ENCODE results near the gene SLC16A12. TPM values are rescaled to one million over a fixed set of nuclear protein-coding genes. Genes with fewer than 3 reads are reported as not detected.

SLC16A12 gene
- total RNA-seq, 1 experiment from 2014 or later, result 10.9 TPM

- CTCF ChIA-PET, result no interaction called here
- no peak overlapping the region for H3K27ac Mint-ChIP-seq
These were observed 53.1 kb downstream of the SLC16A12 start for GRCh38 chr10:89482256-89482655.

GRCh38 chr10:89481662-89482061, 53.7 kb downstream of the SLC16A12 start:
- DNase-seq (ENCODE audit: low spot score), result no peak
- ChIA-PET POLR2A (no interaction called here), CTCF (no interaction called here)
- no peak overlapping the region for H3K4me3 Mint-ChIP-seq
- peaks cover 5% of the 10 kb centered on the region; the same call in 1 of the 2 replicates for H3K36me3 Mint-ChIP-seq
- H3K27me3 Mint-ChIP-seq (ENCODE audit: low read depth), result no peaks in the 10 kb centered on the region; the same call in 1 of the 2 replicates
- no peak overlapping the region for H3K27ac Mint-ChIP-seq
- peaks cover 26% of the 10 kb centered on the region for H3K4me1 Mint-ChIP-seq
- TF ChIP-seq SP1 (CRISPR knock-in tag; conservative IDR thresholded peaks at IDR 0.05), result no peak
- peak; percentile 66 for TF ChIP-seq GABPB1 (CRISPR knock-in tag; IDR thresholded peaks at IDR 0.05)
- ATAC-seq, result no peak
- H3K9me3 Mint-ChIP-seq, result peaks cover 7% of the 10 kb centered on the region; the same call in 1 of the 2 replicates

More at GRCh38 chr10:89482256-89482655, 53.1 kb downstream of the SLC16A12 start:
- DNase-seq (ENCODE audit: low spot score) (no peak), ATAC-seq (no peak)
- TF ChIP-seq FOXP4 (CRISPR knock-in tag; IDR thresholded peaks at IDR 0.05), result no peak
- TF ChIP-seq ETV6 (CRISPR knock-in tag; IDR thresholded peaks at IDR 0.05), result no peak
- no peaks in the 10 kb centered on the region; the same call in 1 of the 2 replicates for H3K27me3 Mint-ChIP-seq (ENCODE audit: low read depth)
- H3K9me3 Mint-ChIP-seq, result peaks cover 7% of the 10 kb centered on the region; the same call in 1 of the 2 replicates
- H3K36me3 Mint-ChIP-seq, result peaks cover 5% of the 10 kb centered on the region; the same call in 1 of the 2 replicates
- H3K4me1 Mint-ChIP-seq, result peaks cover 29% of the 10 kb centered on the region
- POLR2A ChIA-PET, result no interaction called here
- no peak overlapping the region for H3K4me3 Mint-ChIP-seq

- Mint-ChIP-seq H3K4me3 (no peak overlapping the region), H3K27ac (no peak overlapping the region), H3K27me3 (ENCODE audit: low read depth) (no peaks in the 10 kb centered on the region; the same call in 1 of the 2 replicates), H3K36me3 (peaks cover 5% of the 10 kb centered on the region; the same call in 1 of the 2 replicates), H3K4me1 (peaks cover 37% of the 10 kb centered on the region), H3K9me3 (peaks cover 7% of the 10 kb centered on the region; the same call in 1 of the 2 replicates)
- ChIA-PET POLR2A (no interaction called here), CTCF (interaction anchor here (0.9 to 2.4 kb wide), 4 partner anchors 11 to 83 kb away, joined by 3 to 12 read pairs (median 4); no protein-coding TSS in a partner anchor)
- DNase-seq (ENCODE audit: low spot score), result no peak
- TF ChIP-seq NR1H2 (CRISPR knock-in tag; IDR thresholded peaks at IDR 0.05) (no peak), FOXK1 (CRISPR knock-in tag; IDR thresholded peaks at IDR 0.05) (no peak), ESRRA (CRISPR knock-in tag; IDR thresholded peaks at IDR 0.05; ENCODE audit: borderline replicate concordance) (no peak), GRHL2 (CRISPR knock-in tag; IDR thresholded peaks at IDR 0.05; ENCODE audit: insufficient replicate concordance, severe bottlenecking) (no peak), ELF4 (CRISPR knock-in tag; IDR thresholded peaks at IDR 0.05; ENCODE audit: low read depth) (no peak), MYBL2 (CRISPR knock-in tag; IDR thresholded peaks at IDR 0.05) (no peak), EMX1 (CRISPR knock-in tag; IDR thresholded peaks at IDR 0.05) (no peak), ZNF138 (CRISPR knock-in tag; conservative IDR thresholded peaks at IDR 0.05) (no peak), E2F1 (CRISPR knock-in tag; IDR thresholded peaks at IDR 0.05) (no peak), ZNF671 (CRISPR knock-in tag; IDR thresholded peaks at IDR 0.05) (no peak), RELA (CRISPR knock-in tag; IDR thresholded peaks at IDR 0.05; ENCODE audit: borderline replicate concordance) (no peak), ZNF423 (CRISPR knock-in tag; IDR thresholded peaks at IDR 0.05) (no peak), ZNF416 (CRISPR knock-in tag; IDR thresholded peaks at IDR 0.05) (no peak), CBFB (CRISPR knock-in tag; IDR thresholded peaks at IDR 0.05; ENCODE audit: low read depth) (no peak), ZNF425 (CRISPR knock-in tag; conservative IDR thresholded peaks at IDR 0.05) (no peak)
- no peak for ATAC-seq
These were observed 55.5 kb downstream of the SLC16A12 start for GRCh38 chr10:89479771-89480446.
